Measurements from ENCODE around the gene LYRM7. TPM values are rescaled to one million over a fixed set of nuclear protein-coding genes. Genes with fewer than 3 reads are reported as not detected.
"Not testable (repeated sequence)": the region's sequence is repeated elsewhere in the genome, so short reads cannot be mapped to it uniquely, and the experiment has no call there.

The LYRM7 gene
- total and polyA plus RNA-seq, 7 donors = 5.7 to 11.8 (median 8.4) TPM

GRCh38 chr5:131186561-131187256, 16.0 kb downstream of the LYRM7 start:
- intact Hi-C loops (cut with DNase I) = no loop called here
- DNase-seq = no peak
- no peak overlapping the region for H3K4me3 ChIP-seq
- 78 to 83% methylated on average over 3 of the region's 3 CpGs for WGBS, 2 donors
- H3K9me3 ChIP-seq = no peaks in the 10 kb centered on the region
- TF ChIP-seq POLR2AphosphoS5 (IDR thresholded peaks at IDR 0.05) = no peak
- TF ChIP-seq EP300 (IDR thresholded peaks at IDR 0.05) = no peak
- no peak for TF ChIP-seq CTCF (IDR thresholded peaks at IDR 0.05)
- no peak for TF ChIP-seq POLR2A (IDR thresholded peaks at IDR 0.05)
- no peaks in the 10 kb centered on the region for H3K4me1 ChIP-seq
- H3K36me3 ChIP-seq = peaks cover 0 to 17% (median 1%) of the 10 kb centered on the region in 4 donors
- H3K27me3 ChIP-seq = no peaks in the 10 kb centered on the region
- H3K27ac ChIP-seq = no peak overlapping the region

GRCh38 chr5:131193106-131193505, 22.4 kb downstream of the LYRM7 start:
- intact Hi-C loops (cut with DNase I) = no loop called here
- H3K27ac ChIP-seq = no peak overlapping the region
- no peak overlapping the region for H3K4me3 ChIP-seq
- WGBS, 2 donors = 20 to 52% methylated on average over 2 of the region's 2 CpGs
- no peaks in the 10 kb centered on the region for H3K27me3 ChIP-seq
- H3K4me1 ChIP-seq = peaks cover 0 to 8% (median 4%) of the 10 kb centered on the region in 4 donors
- no peaks in the 10 kb centered on the region for H3K36me3 ChIP-seq
- TF ChIP-seq POLR2AphosphoS5 (IDR thresholded peaks at IDR 0.05) = no peak
- TF ChIP-seq EP300 (IDR thresholded peaks at IDR 0.05) = no peak
- no peak for TF ChIP-seq CTCF (IDR thresholded peaks at IDR 0.05)
- no peak for TF ChIP-seq POLR2A (IDR thresholded peaks at IDR 0.05)
- no peak for DNase-seq
- no peaks in the 10 kb centered on the region for H3K9me3 ChIP-seq

- intact Hi-C loops (cut with DNase I); H3K9me3 ChIP-seq; DNase-seq; H3K27me3 ChIP-seq; H3K36me3 ChIP-seq; H3K4me3 ChIP-seq; H3K27ac ChIP-seq; H3K4me1 ChIP-seq: not testable (repeated sequence)
- 52 to 91% methylated on average over 7 of the region's 7 CpGs for WGBS, 2 donors
Observed at GRCh38 chr5:131193897-131194296, 23.2 kb downstream of the LYRM7 start.

GRCh38 chr5:131194725-131195124, 24.0 kb downstream of the LYRM7 start:
- no peaks in the 10 kb centered on the region for H3K27me3 ChIP-seq
- intact Hi-C loops (cut with DNase I) = no loop called here
- no peaks in the 10 kb centered on the region for H3K9me3 ChIP-seq
- H3K4me1 ChIP-seq = peaks cover 0 to 8% (median 4%) of the 10 kb centered on the region in 4 donors
- TF ChIP-seq POLR2AphosphoS5 (IDR thresholded peaks at IDR 0.05) (no peak), EP300 (IDR thresholded peaks at IDR 0.05) (no peak), POLR2A (IDR thresholded peaks at IDR 0.05) (no peak), CTCF (IDR thresholded peaks at IDR 0.05) (no peak)
- H3K4me3 ChIP-seq = no peak overlapping the region
- WGBS, 2 donors = 21 to 66% methylated on average over 5 of the region's 5 CpGs
- DNase-seq = no peak
- no peak overlapping the region for H3K27ac ChIP-seq
- H3K36me3 ChIP-seq = peaks cover 0 to 5% (median 0%) of the 10 kb centered on the region in 4 donors

GRCh38 chr5:131195696-131196095, 25.0 kb downstream of the LYRM7 start:
- intact Hi-C loops (cut with DNase I) = no loop called here
- H3K4me1 ChIP-seq = peaks cover 0 to 8% (median 4%) of the 10 kb centered on the region in 4 donors
- no peaks in the 10 kb centered on the region for H3K27me3 ChIP-seq
- no peak overlapping the region for H3K27ac ChIP-seq
- TF ChIP-seq POLR2A (IDR thresholded peaks at IDR 0.05) = no peak
- TF ChIP-seq EP300 (IDR thresholded peaks at IDR 0.05) = no peak
- no peak for TF ChIP-seq POLR2AphosphoS5 (IDR thresholded peaks at IDR 0.05)
- TF ChIP-seq CTCF (IDR thresholded peaks at IDR 0.05) = no peak
- H3K9me3 ChIP-seq = no peaks in the 10 kb centered on the region
- no peak overlapping the region for H3K4me3 ChIP-seq
- H3K36me3 ChIP-seq = peaks cover 0 to 13% (median 0%) of the 10 kb centered on the region in 4 donors
- DNase-seq = no peak
